DND-41 (cell line): ENCODE results near the gene NLGN1.

Experiments used
- ATAC-seq: fragments of 200-7000 bp; cut with Tn5 transposase; 3 replicates; pipeline ENCODE4 v1.9.1; 2021; ENCODE audit warnings: low read depth; ENCODE audit not compliant: insufficient read depth
- DNase-seq: peaks from one replicate; pipeline ENCODE4 v3.0.0-alpha.2; 2020
- H2AFZ ChIP-seq: 2 replicates; pipeline ENCODE4 v1.6.0; 2012; ENCODE audit warnings: low read depth, low read length
- H3K27ac ChIP-seq: 2 replicates; pipeline ENCODE4 v1.5.1; 2012; ENCODE audit warnings: low read length, inconsistent platforms
- H3K27me3 ChIP-seq: fragments of 200-600 bp; sonication (generic); 2 replicates; pipeline ENCODE4 v1.6.0; 2012; ENCODE audit warnings: low read length, mild to moderate bottlenecking, inconsistent platforms; ENCODE audit not compliant: insufficient read depth, poor library complexity
- H3K36me3 ChIP-seq: 2 replicates; pipeline ENCODE4 v1.5.1; 2012; ENCODE audit warnings: low read length, inconsistent platforms; ENCODE audit not compliant: insufficient read depth
- H3K4me1 ChIP-seq: 2 replicates; pipeline ENCODE4 v1.5.1; 2012; ENCODE audit warnings: mild to moderate bottlenecking, low read length; ENCODE audit not compliant: insufficient read depth
- H3K4me2 ChIP-seq: 2 replicates; pipeline ENCODE4 v1.6.0; 2012; ENCODE audit warnings: mild to moderate bottlenecking, moderate library complexity, low read length, inconsistent platforms; ENCODE audit not compliant: insufficient read depth
- H3K4me3 ChIP-seq, 2 experiments: fragments of 200-600 bp in 1 of 2; shearing (Covaris generic) in 1 of 2; 2 replicates each; pipeline ENCODE4 v1.5.1; 2012 to 2016; ENCODE audit warnings: inconsistent platforms in 2 of 2, low read length in 2 of 2, mild to moderate bottlenecking in 2 of 2, low read depth in 1 of 2, moderate library complexity in 1 of 2
- H3K79me2 ChIP-seq: 2 replicates; pipeline ENCODE4 v1.6.0; 2012; ENCODE audit warnings: low read length, inconsistent platforms; ENCODE audit not compliant: insufficient read depth
- H3K9ac ChIP-seq: 2 replicates; pipeline ENCODE4 v1.6.0; 2012; ENCODE audit warnings: low read depth, mild to moderate bottlenecking, inconsistent platforms, low read length, moderate library complexity
- H3K9me3 ChIP-seq: 2 replicates; pipeline ENCODE4 v1.5.1; 2012; ENCODE audit warnings: low read length, moderate library complexity, mild to moderate bottlenecking, inconsistent platforms; ENCODE audit not compliant: insufficient read depth, severe bottlenecking
- H4K20me1 ChIP-seq: 2 replicates; pipeline ENCODE4 v1.6.0; 2012; ENCODE audit warnings: low read length; ENCODE audit not compliant: insufficient read depth
- CTCF ChIP-seq: IDR thresholded peaks from 2 replicates; pipeline ENCODE4 v1.5.1; 2012; ENCODE audit warnings: borderline replicate concordance, low read length, moderate library complexity, mild to moderate bottlenecking; ENCODE audit not compliant: poor library complexity, severe bottlenecking; ENCODE audit errors: extremely low read depth
- EZH2 ChIP-seq: IDR thresholded peaks from 3 replicates; pipeline ENCODE4 v1.6.1; 2012; ENCODE audit warnings: borderline replicate concordance, low read depth, mild to moderate bottlenecking, moderate library complexity, low read length, inconsistent platforms; ENCODE audit not compliant: severe bottlenecking

NLGN1 gene

DNA sequence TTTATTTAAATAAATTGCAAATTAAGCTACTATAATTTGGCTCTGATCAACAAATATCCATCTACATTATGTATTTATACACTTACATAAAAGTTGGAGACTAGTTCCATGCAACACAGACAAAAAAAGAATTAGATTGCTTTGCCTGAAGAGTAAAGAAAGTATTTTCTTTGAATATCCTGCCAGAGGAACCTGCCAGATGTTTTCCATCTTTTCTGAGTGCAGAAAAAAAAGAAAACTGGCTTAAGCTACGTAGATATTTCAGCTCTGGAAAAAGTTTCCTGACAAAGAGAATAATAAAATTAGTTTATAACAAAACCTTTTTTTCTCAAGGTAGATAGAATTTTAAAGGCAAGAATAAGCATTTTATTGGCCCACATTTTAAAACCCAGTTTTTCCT lies 854.1 kb downstream of the NLGN1 start:
- Histone ChIP-seq H4K20me1 (no peaks in the 10 kb centered on the region), H3K27me3 (no peaks in the 10 kb centered on the region), H3K4me1 (no peaks in the 10 kb centered on the region), H3K4me2 (no peak overlapping the region), H3K4me3 (no peak overlapping the region), H3K79me2 (no peaks in the 10 kb centered on the region), H3K9me3 (no peaks in the 10 kb centered on the region), H3K36me3 (no peaks in the 10 kb centered on the region), H3K9ac (no peak overlapping the region), H3K27ac (no peak overlapping the region), H2AFZ (no peak overlapping the region)
- ATAC-seq (no peak), DNase-seq (no peak)
- TF ChIP-seq EZH2 (no peak), CTCF (no peak)

- H4K20me1 ChIP-seq = no peaks in the 10 kb centered on the region
- DNase-seq = no peak
- H3K4me2 ChIP-seq = no peak overlapping the region
- H3K36me3 ChIP-seq = no peaks in the 10 kb centered on the region
- no peak for ATAC-seq
- TF ChIP-seq EZH2 (no peak), CTCF (no peak)
- no peak overlapping the region for H2AFZ ChIP-seq
- H3K27me3 ChIP-seq = no peaks in the 10 kb centered on the region
- no peaks in the 10 kb centered on the region for H3K4me1 ChIP-seq
- no peak overlapping the region for H3K9ac ChIP-seq
- H3K27ac ChIP-seq = no peak overlapping the region
- H3K4me3 ChIP-seq = no peak overlapping the region
- no peaks in the 10 kb centered on the region for H3K9me3 ChIP-seq
- H3K79me2 ChIP-seq = no peaks in the 10 kb centered on the region
Measured at GRCh38 chr3:174253196-174253823, 855.8 kb downstream of the NLGN1 start.

GRCh38 chr3:174253940-174254339 lies 856.4 kb downstream of the NLGN1 start:
- DNase-seq (no peak), ATAC-seq (no peak)
- Histone ChIP-seq H3K27ac (no peak overlapping the region), H2AFZ (no peak overlapping the region), H3K9me3 (no peaks in the 10 kb centered on the region), H4K20me1 (no peaks in the 10 kb centered on the region), H3K36me3 (no peaks in the 10 kb centered on the region), H3K4me1 (no peaks in the 10 kb centered on the region), H3K4me3 (no peak overlapping the region), H3K27me3 (no peaks in the 10 kb centered on the region), H3K79me2 (no peaks in the 10 kb centered on the region), H3K9ac (no peak overlapping the region), H3K4me2 (no peak overlapping the region)
- TF ChIP-seq EZH2 (no peak), CTCF (no peak)

- H3K9ac ChIP-seq = no peak overlapping the region
- H3K9me3 ChIP-seq = no peaks in the 10 kb centered on the region
- TF ChIP-seq EZH2 = no peak
- TF ChIP-seq CTCF = no peak
- H3K4me3 ChIP-seq = no peak overlapping the region
- no peaks in the 10 kb centered on the region for H3K36me3 ChIP-seq
- ATAC-seq = no peak
- H3K4me2 ChIP-seq = no peak overlapping the region
- no peaks in the 10 kb centered on the region for H3K79me2 ChIP-seq
- no peak overlapping the region for H2AFZ ChIP-seq
- H3K27ac ChIP-seq = no peak overlapping the region
- no peak for DNase-seq
- H3K4me1 ChIP-seq = no peaks in the 10 kb centered on the region
- H4K20me1 ChIP-seq = no peaks in the 10 kb centered on the region
- no peaks in the 10 kb centered on the region for H3K27me3 ChIP-seq
Measured at GRCh38 chr3:174255454-174255853, 857.9 kb downstream of the NLGN1 start.
